KOPT-K1 (cell line): Measurements from ENCODE around the gene PHF21A.
A peak's percentile ranks its signal among the peaks of the same experiment; 100 is the strongest.

Source experiments
- H3K27ac ChIP-seq: fragments of 200-600 bp; sonication (generic); 2 replicates; pipeline ENCODE4 v1.5.1; 2016; ENCODE audit warnings: antibody characterized with exemption, mild to moderate bottlenecking, low read depth, low read length; ENCODE audit not compliant: poor library complexity, severe bottlenecking
- H3K36me3 ChIP-seq: fragments of 200-600 bp; sonication (generic); 2 replicates; pipeline ENCODE4 v1.5.1; 2017; ENCODE audit warnings: antibody characterized with exemption, mild to moderate bottlenecking, low read length, moderate library complexity; ENCODE audit not compliant: insufficient read depth
- H3K9me3 ChIP-seq: fragments of 200-600 bp; sonication (generic); 2 replicates; pipeline ENCODE4 v1.5.1; 2017; ENCODE audit warnings: antibody characterized with exemption, low read length, mild to moderate bottlenecking; ENCODE audit not compliant: insufficient read depth, poor library complexity, severe bottlenecking

Gene PHF21A

DNA sequence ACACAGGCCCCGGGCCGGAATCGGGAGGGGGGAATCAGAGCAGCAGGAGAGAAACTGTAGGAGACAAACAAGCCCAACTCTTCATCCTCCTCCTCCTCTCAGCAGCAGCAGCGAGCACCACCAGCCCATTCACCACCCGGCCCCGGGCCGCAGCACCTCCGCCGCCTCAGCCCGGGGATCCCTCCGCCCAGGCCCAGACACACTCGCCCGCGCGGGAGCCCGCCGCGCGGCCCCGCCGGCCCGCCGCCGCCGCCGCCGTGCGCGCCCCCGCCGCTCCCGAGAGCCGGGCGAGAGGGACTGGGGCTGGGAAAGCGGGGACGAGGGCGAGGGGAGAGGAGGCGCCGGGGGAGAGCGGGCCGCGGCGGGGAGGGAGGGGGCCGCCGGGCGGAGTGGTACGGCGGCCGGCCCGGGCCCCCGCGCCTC is at the start of gene PHF21A:
Gene PHF21A, minus strand, starts transcription at position 154 of the 423 bp plus-strand sequence. CDS start 37,235 bp downstream, outside the sequence.
- no peaks in the 10 kb centered on the region for H3K9me3 ChIP-seq
- H3K36me3 ChIP-seq: no peaks in the 10 kb centered on the region
- peak within 1 kb of the TSS; percentile 72 for H3K27ac ChIP-seq

DNA sequence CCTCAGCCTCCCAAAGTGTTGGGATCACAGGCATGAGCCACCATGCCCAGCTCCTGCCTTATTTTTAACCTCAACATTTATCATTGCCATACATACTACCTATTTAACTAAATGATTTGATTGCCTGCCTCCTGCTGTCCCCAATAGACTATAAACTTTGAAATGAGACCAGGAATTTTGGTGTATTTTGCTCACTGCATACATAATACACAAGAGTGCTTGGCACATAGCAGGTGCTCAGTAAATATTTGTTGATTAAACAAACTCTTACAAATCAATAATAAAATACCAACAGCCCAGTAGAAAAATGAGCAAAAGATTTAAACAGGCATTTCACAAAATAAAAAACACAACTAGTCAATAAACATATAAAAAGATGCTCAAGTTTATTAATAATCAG is 49.5 kb upstream of the PHF21A start:
- Histone ChIP-seq H3K27ac (no peak overlapping the region), H3K9me3 (no peaks in the 10 kb centered on the region), H3K36me3 (no peaks in the 10 kb centered on the region)

DNA sequence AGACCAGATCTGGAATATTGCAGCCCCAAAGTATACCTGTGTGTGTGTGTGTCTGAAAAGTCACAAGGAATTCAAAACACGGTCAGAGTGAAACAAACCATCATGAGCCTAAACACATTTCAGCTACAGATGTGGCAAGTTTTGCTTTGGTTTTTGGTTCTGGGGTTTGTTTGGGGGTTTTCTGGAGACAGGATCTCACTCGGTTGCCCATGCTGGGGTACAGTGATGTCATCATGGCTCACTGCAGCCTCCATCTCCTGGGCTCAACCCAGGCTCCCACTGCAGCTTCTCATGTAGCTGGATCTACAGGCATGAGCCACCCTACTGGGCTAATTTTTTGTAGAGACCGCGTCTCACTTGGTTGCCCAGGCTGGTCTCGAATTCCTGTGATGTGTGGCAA is 41.4 kb upstream of the PHF21A start:
- Histone ChIP-seq H3K27ac (no peak overlapping the region), H3K36me3 (no peaks in the 10 kb centered on the region), H3K9me3 (no peaks in the 10 kb centered on the region)

DNA sequence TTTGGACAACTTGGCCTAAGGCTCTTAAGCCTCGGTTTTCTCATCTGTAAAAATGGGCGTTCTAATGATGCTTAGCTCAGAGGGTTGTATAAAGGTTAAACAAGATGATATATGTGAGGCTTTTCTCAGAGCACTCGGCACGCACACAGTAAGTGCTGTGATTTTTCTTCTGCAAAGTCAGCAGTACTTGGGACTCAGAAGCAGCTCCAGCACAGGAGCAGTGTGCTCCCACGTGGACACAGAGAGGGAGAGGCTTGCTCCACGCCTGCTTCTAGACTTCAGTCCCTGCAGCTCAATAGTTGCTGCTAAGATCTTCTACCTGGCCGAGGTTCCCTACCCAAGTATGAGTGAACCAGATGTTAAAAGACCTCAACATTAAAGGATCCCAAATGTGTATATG is 39.9 kb upstream of the PHF21A start:
- Histone ChIP-seq H3K27ac (no peak overlapping the region), H3K9me3 (no peaks in the 10 kb centered on the region), H3K36me3 (no peaks in the 10 kb centered on the region)

DNA sequence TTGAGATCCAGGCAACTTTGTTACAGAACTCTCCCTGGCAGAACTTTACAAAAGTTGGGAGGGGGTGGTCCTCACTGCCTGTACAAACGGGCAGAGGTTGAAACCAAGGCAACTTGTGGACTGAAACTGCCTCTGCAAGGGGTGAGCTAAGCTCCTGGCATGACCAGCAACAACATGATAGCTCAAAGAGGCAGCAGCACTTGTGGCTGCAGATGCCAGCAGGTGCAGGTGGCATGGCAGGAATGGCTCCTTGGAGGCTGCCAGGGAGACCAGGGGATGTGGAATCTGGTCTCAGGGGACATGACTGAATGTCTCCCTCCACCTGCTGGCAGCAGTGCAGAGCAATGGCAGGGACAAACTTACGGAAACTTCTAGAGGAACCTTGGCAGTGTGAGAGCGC is 38.8 kb upstream of the PHF21A start:
- no peaks in the 10 kb centered on the region for H3K36me3 ChIP-seq
- H3K27ac ChIP-seq: no peak overlapping the region
- H3K9me3 ChIP-seq: no peaks in the 10 kb centered on the region

DNA sequence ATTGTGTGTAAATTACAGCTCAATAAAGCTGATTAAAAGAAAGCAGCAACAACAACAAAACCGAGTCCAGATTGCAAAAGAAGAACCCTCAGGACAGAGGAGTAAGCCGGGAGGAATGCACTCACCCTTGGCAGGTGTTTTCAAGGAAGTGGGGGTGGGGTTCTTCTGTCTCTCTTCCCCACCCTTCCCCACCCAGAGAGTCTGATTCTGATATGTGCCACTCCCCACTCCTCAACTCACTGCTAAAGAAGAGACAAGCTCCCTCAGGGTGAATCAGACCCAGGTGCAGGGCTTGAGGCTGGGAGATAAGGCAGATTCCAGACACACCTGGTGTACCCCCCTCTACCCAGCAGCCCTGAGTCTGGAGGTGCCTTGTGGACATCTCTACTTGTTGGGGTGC is 38.4 kb upstream of the PHF21A start:
- Histone ChIP-seq H3K27ac (no peak overlapping the region), H3K36me3 (no peaks in the 10 kb centered on the region), H3K9me3 (no peaks in the 10 kb centered on the region)

DNA sequence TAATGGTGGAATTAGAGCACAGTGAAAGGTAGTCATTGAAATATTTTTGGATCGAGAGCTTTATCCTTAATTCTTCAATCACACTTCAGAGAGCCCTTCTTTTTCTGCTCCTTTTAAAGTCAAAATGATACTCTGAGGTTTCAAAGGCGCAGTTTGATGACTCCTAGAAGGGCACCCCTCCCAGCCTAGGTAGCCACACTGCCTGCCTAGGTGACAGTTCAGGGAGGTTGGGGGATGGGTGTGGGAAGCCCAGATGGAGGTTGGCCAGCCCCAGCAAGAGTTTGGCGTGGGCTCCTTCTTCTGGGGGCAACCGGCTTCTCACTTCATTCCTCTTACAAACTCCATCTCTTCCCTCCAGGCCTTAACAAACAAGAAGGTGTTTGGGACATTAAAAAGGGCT is 28.6 kb upstream of the PHF21A start:
- no peaks in the 10 kb centered on the region for H3K9me3 ChIP-seq
- no peaks in the 10 kb centered on the region for H3K36me3 ChIP-seq
- H3K27ac ChIP-seq: no peak overlapping the region

DNA sequence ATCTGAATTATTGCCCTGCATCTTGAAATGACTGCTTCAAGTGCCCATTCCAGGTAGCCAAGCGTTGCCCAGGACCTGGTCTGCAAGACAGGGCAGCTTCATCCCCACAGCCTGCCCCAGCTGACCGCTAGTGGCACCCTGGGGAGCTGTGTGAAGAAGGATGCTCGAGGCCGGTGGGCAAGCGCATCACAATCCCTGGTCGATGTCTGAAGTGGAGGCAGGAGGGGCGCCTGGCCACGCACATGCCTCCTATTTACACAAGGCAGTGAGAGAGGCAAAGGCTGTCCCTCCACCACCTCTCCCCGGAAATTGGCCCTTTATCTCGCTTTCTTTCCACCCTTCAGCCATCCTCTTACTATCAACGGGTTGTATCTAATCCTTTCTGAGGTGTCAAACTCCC is 28.1 kb upstream of the PHF21A start:
- H3K9me3 ChIP-seq: no peaks in the 10 kb centered on the region
- H3K27ac ChIP-seq: no peak overlapping the region
- no peaks in the 10 kb centered on the region for H3K36me3 ChIP-seq

DNA sequence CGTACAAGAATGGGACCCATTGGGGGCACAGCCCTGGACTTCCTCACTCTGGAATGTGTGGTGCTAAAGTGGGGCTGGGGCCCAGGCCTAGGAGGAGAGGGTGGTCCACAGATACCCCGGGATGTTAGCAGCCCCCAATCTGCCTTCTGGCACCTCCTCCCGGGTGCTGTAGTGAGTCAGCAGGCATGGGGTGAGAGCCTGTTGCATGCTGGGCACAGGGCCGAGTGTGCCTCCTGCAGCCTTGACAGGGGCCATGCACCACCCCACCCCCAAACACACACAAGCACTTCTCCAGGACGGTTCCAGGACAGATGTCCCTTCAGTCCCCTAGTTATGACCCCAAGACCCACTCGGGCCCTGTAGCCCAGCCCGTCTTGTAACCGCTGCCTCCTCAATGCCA is 23.5 kb upstream of the PHF21A start:
- no peaks in the 10 kb centered on the region for H3K9me3 ChIP-seq
- H3K27ac ChIP-seq: no peak overlapping the region
- no peaks in the 10 kb centered on the region for H3K36me3 ChIP-seq

DNA sequence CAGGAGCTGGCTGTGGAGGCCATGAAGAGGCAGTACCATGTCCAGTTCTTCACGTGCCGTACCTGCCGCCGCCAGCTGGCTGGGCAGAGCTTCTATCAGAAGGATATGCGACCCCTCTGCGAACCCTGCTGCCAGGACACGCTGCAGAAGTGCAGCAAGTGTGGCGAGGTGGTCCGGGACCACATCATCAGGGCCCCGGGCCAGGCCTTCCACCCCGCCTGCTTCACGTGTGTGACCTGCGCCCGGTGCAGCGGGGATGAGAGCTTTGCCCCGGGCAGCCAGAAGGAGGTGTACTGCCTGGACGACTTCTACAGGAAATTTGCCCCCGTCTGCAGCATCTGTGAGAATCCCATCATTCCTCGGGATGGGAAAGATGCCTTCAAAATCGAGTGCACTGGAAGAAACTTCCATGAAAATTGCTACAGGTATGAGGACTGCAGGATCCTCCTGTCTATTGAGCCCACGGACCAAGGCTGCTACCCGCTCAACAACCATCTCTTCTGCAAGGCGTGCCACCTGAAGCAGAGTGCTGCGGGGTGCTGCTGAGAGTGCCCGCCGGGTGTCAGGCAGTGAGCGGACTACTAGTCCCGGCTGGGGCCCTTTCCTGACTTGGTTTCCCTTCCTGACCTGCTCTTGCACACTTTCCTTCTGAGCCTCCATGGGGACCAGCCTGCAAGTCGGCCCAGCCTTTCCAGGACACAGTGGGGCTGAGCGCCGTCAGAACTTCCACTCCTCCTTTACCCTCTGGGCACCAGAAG is 22.0 kb upstream of the PHF21A start:
- Histone ChIP-seq H3K36me3 (no peaks in the 10 kb centered on the region), H3K9me3 (no peaks in the 10 kb centered on the region), H3K27ac (no peak overlapping the region)

DNA sequence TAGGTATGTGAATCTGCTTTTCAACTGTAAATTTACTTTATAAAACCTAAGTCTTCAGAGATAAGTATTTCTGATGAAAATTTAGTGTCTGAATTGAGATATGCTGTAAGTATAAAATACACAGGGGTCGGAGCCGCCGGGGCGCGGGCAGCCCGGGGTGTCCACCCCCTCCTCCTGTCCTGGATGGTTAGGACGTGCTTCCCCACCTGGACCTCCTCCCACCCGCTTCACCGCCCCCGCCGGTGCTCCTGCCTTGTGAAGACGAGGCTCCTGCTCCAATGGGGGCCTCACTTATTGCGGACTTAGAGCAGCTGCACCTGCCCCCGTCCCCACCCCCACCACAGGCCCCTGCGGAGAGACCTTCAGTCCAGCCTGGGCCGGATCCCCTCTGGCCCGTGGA is 21.3 kb upstream of the PHF21A start:
- H3K27ac ChIP-seq: no peak overlapping the region

DNA sequence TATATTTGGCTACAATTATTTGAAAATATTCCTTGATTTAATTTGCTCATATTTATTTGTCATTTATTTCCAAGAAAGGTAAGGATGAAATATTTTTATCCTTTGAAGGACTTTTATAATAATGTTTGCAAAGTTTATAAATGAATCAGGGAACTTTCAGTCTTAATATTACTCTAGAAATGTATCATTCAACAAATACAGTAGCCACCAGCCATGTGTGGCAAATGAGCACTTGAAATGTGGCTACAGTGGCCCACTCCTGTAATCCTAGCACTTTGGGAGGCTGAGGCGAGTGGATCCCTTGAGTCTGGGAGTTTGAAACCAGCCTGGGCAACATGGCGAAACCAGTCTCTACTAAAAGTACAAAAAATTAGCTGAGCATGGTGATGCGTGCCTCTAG is 20.3 kb upstream of the PHF21A start:
- Histone ChIP-seq H3K36me3 (no peaks in the 10 kb centered on the region), H3K27ac (no peak overlapping the region), H3K9me3 (no peaks in the 10 kb centered on the region)

More for the DNA sequence above, 21.3 kb upstream of the PHF21A start:
- no peaks in the 10 kb centered on the region for H3K36me3 ChIP-seq
- no peaks in the 10 kb centered on the region for H3K9me3 ChIP-seq

DNA sequence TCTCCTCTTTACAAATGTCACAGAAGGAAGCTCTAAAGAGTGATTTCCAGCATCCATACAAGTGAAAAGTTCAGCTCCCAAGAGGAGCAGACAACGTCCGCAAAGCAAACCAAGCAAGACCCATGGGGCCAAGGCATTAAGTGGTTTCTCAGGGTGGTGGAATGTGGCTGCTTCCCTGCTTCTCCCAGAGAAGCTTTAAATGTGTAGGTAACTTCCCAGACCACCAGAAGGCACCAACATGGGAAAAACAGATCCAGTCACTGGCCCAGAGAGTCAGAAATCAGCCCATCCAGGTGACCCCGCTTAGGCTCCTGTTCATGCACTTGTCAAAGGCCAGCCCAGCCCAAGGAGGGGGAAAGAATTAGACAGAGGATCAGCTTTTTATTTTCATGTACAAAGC is 13.3 kb upstream of the PHF21A start:
- no peak overlapping the region for H3K27ac ChIP-seq
- no peaks in the 10 kb centered on the region for H3K9me3 ChIP-seq
- H3K36me3 ChIP-seq: no peaks in the 10 kb centered on the region

DNA sequence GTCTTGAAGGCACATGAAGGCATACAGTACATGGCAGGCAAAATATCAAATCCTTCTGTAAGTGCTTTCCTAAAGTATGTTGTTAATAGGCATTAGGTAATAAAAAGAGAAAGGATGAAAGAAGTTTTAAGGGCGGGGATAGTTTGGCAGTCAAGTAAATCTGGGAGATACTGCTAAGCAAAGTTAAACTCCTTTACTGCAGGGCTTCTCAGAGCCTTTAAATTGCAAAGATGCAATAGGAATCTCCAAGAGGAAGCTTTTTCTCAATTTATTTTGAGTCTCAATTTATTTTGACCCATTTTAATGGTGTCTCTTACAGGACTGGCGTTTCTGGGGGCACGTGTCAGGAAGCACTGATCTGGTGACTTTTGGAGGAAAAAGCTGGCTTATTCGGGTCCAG is 12.8 kb upstream of the PHF21A start:
- Histone ChIP-seq H3K36me3 (no peaks in the 10 kb centered on the region), H3K27ac (no peak overlapping the region), H3K9me3 (no peaks in the 10 kb centered on the region)

DNA sequence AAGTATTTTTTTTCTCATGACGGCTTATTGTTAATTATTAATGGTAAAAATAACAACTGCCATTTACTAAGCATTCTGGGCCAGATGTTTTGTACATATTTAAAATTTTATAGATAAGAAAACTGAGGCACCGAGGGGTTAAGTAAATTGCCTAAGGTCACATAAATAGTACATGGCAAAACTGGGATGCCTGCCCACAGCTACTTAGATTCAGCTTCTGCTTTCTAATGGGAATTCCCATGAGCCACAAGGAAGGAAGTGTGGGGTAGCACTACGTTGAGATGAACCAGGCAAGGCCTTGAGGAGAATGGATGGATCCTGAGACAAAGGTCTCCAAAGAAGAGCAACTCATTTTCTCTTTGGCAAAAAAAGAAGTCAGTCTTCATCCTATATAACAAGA is 11.9 kb upstream of the PHF21A start:
- H3K27ac ChIP-seq: no peak overlapping the region
- no peaks in the 10 kb centered on the region for H3K36me3 ChIP-seq
- H3K9me3 ChIP-seq: no peaks in the 10 kb centered on the region

DNA sequence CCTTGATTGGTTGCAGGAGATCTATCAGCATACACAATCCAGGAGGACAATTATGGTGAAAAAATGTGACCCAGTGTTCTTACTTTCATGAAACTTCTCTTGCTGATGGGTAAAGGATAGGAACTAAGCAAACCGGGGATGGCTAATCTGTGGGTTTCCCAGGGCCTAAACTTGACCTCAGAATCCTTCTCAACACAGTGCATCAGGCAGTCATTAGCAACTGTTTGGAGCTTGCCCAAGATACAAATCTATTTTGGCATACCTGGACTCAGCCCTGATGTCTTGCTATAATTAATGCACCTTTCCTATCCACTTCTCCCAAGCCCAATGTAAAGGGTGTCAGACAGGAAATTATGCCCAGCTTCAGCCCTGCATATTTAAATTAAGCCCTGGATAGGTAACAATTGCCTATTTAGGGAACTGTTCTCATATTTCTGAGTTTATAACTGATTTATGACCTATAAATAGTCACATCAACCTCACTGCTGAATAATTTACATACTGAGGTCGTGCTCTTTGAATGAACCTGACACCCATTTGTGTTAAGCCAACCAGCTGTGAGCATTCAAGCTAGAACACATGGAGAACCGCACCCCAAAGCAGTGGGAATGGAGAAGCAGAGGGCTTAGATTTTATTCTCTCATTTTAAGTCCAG is 9.2 kb upstream of the PHF21A start:
- Histone ChIP-seq H3K27ac (no peak overlapping the region), H3K9me3 (no peaks in the 10 kb centered on the region), H3K36me3 (no peaks in the 10 kb centered on the region)
